Pancreas (tissue), 10 donors: ENCODE results near the gene TAS1R2. TPM values are rescaled to one million over a fixed set of nuclear protein-coding genes. Genes with fewer than 3 reads are reported as not detected.

ENCODE experiments used
- ATAC-seq, 4 donors: fragments of 200-7000 bp; cut with Tn5 transposase; one replicate each; pipeline versions ENCODE4 v1.8.0 to v1.9.1; 2020; ENCODE audit warnings: mild to moderate bottlenecking in 4 of 4, moderate library complexity in 4 of 4
- DNase-seq, 6 donors: peaks; one replicate each; pipeline ENCODE4 v3.0.0-alpha.2; 2020
- FAIRE-seq: peaks from 2 replicates; lab custom pipeline; 2012; peaks lifted over from hg19 to GRCh38; lab: Jason Lieb, UNC
- H3K27ac ChIP-seq, 4 donors: fragments of 200-600 bp; sonication (generic); 1 replicate in 3 of 4; 2 replicates in 1 of 4; pipeline versions ENCODE4 v1.5.0 to v1.8.0; 2020
- H3K27me3 ChIP-seq, 4 donors: fragments of 200-600 bp; one replicate each; pipeline ENCODE4 v1.8.0; 2021
- H3K36me3 ChIP-seq, 3 donors: fragments of 200-600 bp; sonication (generic) in 1 of 3; one replicate each; pipeline versions ENCODE4 v1.5.0 to v1.8.0; 2020 to 2021
- H3K4me1 ChIP-seq, 3 donors: fragments of 200-600 bp; one replicate each; pipeline ENCODE4 v1.8.0; 2021
- H3K4me3 ChIP-seq, 4 donors: fragments of 200-600 bp; sonication (generic) in 2 of 4; one replicate each; pipeline versions ENCODE4 v1.5.0 to v1.8.0; 2020 to 2021
- H3K9me3 ChIP-seq, 4 donors: fragments of 200-600 bp; one replicate each; pipeline ENCODE4 v1.8.0; 2021
- WGBS, 2 donors: extraction: QIAGEN DNeasy Blood & Tissue Kit; methylation state at CpG; one replicate each; pipeline ENCODE4 v1.1.7; 2013; 5-methylcytosine and 5-hydroxymethylcytosine counted together
- intact Hi-C, 3 donors: fragments of 100-400 bp; cut with DNase I; formaldehyde crosslinking; loops; one replicate each; pipeline versions ENCODE4 v1.11.1 to v1.14.2; 2022
- polyA plus RNA-seq, 2 donors: library from polyadenylated mRNA; stranded (reverse); fragments of 200-250 nt; gene quantifications; one replicate each; pipeline ENCODE4 v1.2.3, GENCODE V29; 2013
- total RNA-seq, 6 donors: library from RNA; stranded (reverse); fragmentation: NEBNext Ultra II Directional in 4 of 6; extraction: Animal tissue kit (Norgen Biotek cat#: 25700) in 4 of 6; gene quantifications; one replicate each; pipeline versions ENCODE4 v1.2.1 to v1.2.4, GENCODE V29; 2021 to 2023
- TF ChIP-seq, protein P1 (sequence below), 4 donors: fragments of 200-600 bp; sonication (generic) in 3 of 4; IDR thresholded peaks; one replicate each; pipeline versions ENCODE4 v1.5.0 to v1.8.0; 2021; ENCODE audit warnings: antibody characterized with exemption in 4 of 4
- donor health status: healthy with polysubstance abuse.
- donor health status: DM: no; HTN: no; CAD: no; lungs with moderate emphysema.
- donor health status: DM: no; HTN: no; CAD: no.
- donor health status: control.
- donor health status: control.
- donor health status: Bipolar disorder and iron deficiency.
- donor health status: DM: yes; HTN: yes; CAD: no.
- donor health status: DM: no; HTN: no; CAD: no.
- donor health status: DM: no; HTN: no; CAD: no.
- donor health status: DM: yes; HTN: yes; CAD: no.

TAS1R2 gene
- total and polyA plus RNA-seq, 8 donors: not detected

DNA sequence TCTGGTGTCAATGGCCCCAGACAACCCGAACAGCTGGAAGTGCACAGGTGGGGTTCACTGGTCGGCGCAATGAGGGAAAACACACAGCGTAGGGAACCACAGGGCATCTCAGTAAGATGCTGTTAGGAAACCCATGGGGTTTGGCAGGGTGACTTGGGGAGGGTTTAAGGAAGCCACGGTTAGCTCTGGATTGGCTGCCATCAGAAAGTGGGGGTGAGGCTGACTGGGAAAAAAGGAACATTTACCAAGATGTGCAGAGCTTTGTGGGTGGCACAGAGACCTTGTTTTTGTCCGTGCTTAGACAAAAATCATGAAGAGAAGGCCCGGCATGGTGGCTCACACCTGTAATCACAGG lies 31.9 kb upstream of the TAS1R2 start:
- DNase-seq (no peak), FAIRE-seq (no peak), ATAC-seq (no peak)
- no peak overlapping the region for H3K27ac ChIP-seq
- 89 to 92% methylated on average over 7 of the region's 7 CpGs for WGBS, 2 donors
- H3K4me3 ChIP-seq: no peak overlapping the region
- H3K36me3 ChIP-seq: no peaks in the 10 kb centered on the region
- no peaks in the 10 kb centered on the region for H3K27me3 ChIP-seq
- no peaks in the 10 kb centered on the region for H3K4me1 ChIP-seq
- H3K9me3 ChIP-seq: no peaks in the 10 kb centered on the region
- TF ChIP-seq, protein P1, sequence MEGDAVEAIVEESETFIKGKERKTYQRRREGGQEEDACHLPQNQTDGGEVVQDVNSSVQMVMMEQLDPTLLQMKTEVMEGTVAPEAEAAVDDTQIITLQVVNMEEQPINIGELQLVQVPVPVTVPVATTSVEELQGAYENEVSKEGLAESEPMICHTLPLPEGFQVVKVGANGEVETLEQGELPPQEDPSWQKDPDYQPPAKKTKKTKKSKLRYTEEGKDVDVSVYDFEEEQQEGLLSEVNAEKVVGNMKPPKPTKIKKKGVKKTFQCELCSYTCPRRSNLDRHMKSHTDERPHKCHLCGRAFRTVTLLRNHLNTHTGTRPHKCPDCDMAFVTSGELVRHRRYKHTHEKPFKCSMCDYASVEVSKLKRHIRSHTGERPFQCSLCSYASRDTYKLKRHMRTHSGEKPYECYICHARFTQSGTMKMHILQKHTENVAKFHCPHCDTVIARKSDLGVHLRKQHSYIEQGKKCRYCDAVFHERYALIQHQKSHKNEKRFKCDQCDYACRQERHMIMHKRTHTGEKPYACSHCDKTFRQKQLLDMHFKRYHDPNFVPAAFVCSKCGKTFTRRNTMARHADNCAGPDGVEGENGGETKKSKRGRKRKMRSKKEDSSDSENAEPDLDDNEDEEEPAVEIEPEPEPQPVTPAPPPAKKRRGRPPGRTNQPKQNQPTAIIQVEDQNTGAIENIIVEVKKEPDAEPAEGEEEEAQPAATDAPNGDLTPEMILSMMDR (IDR thresholded peaks at IDR 0.05): no peak
- intact Hi-C loops: no loop called here

DNA sequence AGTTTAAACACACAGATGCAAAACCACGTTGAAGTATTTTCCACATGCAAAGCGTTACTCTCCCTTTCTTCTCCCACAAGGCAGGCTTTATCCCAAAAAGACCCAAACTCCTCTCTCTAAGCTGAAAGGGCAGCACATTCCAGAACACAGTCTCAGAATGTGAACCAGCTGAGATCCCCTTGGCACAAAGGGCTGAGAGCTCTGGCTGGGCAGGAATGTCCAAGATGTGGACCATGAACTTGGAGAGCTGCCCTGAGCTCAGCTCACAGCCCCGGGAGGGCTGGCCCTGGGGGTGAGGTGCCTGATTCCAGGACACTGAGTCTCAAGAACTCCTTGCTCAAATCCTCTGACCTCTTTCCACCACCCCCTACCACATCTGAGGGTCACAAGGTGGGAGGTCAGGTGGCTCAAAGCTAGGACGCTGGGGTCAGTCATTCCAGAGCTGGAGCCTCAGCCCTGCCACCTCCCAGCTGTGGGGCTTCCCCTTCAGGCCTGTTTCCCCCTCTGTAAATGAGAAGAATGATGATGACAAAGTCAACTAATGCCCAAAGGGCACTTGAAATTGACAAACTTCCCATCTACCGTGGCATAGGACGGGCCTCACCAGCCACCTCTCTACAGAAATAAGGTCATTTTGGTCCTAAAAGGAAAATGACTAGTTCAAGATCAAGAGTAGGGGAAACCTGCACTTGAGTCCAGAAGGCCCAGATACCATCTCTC lies 31.4 kb upstream of the TAS1R2 start:
- Histone ChIP-seq H3K4me3 (no peak overlapping the region), H3K27ac (no peak overlapping the region), H3K36me3 (no peaks in the 10 kb centered on the region), H3K9me3 (no peaks in the 10 kb centered on the region), H3K27me3 (no peaks in the 10 kb centered on the region), H3K4me1 (no peaks in the 10 kb centered on the region)
- TF ChIP-seq, protein P1 (IDR thresholded peaks at IDR 0.05): no peak
- ATAC-seq (peak in 2 of 4 donors; percentile 36 to 53), FAIRE-seq (no peak), DNase-seq (no peak)
- intact Hi-C loops: no loop called here
- whole genome bisulfite sequencing, 2 donors: 57 to 64% methylated on average over 6 of the region's 6 CpGs

DNA sequence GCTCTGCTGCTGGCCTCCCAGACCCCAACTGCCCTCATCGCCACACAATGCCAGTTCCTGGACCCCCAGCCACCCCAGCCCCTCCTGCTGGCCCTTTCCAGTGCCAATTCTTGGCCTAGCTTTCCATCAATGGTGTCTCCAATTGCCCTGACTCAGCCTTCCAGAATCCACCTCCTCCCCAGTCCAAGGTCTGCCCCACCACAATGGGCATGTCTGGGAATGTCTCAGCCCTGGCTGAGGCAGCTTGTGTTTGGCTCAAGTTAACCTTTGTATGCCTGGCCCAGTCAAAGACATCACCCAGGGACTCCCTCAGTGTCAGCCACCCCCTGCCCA lies 26.5 kb upstream of the TAS1R2 start:
- H3K9me3 ChIP-seq: no peaks in the 10 kb centered on the region
- ATAC-seq: no peak
- H3K4me1 ChIP-seq: no peaks in the 10 kb centered on the region
- H3K36me3 ChIP-seq: no peaks in the 10 kb centered on the region
- intact Hi-C loops: no loop called here
- DNase-seq: no peak
- H3K4me3 ChIP-seq: no peak overlapping the region
- FAIRE-seq: no peak
- H3K27ac ChIP-seq: no peak overlapping the region
- H3K27me3 ChIP-seq: no peaks in the 10 kb centered on the region
- 87 to 92% methylated on average over 1 of the region's 1 CpG for WGBS, 2 donors
- TF ChIP-seq, protein P1 (IDR thresholded peaks at IDR 0.05): no peak

DNA sequence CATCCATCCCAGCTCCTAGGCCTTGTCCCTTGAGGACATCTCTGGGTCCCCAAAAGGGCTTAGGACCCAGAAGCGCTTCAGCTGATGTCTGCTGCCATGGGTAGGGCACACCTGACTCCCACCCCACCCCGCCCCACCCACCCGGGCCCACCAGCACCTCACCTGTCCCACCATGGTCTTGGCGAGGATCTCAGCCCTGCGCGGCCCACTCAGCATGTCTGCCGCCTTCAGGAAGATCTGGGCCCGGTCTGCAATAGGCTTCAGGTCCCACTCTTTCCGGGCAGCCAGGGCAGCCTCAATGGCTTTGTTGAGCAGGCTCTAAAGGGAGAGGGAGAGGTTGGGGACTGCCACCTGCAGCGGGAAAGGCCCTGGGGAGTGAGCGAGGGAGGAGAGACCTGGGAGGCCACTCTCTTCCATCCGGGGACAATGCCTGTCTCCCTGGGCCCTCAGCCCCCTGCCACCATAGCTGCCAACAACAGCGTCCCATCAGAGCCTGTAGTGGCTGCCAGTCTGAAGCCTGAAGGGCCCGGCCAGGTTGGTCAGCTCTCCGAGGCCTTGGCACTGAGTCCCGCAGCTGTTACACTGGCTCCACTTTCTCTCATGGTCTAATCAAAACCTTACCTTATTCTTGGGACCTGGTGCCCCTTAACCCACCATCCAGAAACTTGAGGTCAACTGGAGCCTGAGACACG lies 26.0 kb upstream of the TAS1R2 start:
- no peak for ATAC-seq
- no peak overlapping the region for H3K4me3 ChIP-seq
- no peak overlapping the region for H3K27ac ChIP-seq
- H3K4me1 ChIP-seq: no peaks in the 10 kb centered on the region
- H3K9me3 ChIP-seq: no peaks in the 10 kb centered on the region
- FAIRE-seq: no peak
- TF ChIP-seq, protein P1 (IDR thresholded peaks at IDR 0.05): no peak
- intact Hi-C loops: no loop called here
- DNase-seq: peak in 1 of 6 donors; percentile 38
- WGBS, 2 donors: 78 to 85% methylated on average over 17 of the region's 17 CpGs
- H3K27me3 ChIP-seq: no peaks in the 10 kb centered on the region
- H3K36me3 ChIP-seq: no peaks in the 10 kb centered on the region

DNA sequence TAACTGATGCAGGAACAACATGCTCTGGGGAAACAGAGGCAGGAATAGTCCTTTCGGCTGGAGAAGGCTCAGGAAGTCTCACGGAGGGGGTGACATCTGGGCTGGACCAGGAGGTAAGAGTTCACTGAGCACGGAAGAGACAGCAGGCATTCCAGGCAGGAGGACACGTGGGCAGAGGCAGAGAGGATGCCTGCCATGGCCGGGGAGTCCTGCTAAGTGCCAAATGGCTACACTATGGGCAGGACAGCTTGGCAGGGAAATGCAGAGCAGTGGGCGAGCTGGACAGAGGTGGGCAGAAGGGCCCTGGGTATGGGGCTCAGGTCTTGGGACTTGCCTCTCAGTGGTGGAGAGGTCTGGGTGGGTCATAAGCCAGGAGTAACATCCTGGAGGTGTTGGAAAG lies 25.3 kb upstream of the TAS1R2 start:
- no peaks in the 10 kb centered on the region for H3K36me3 ChIP-seq
- H3K4me3 ChIP-seq: no peak overlapping the region
- FAIRE-seq (no peak), ATAC-seq (no peak), DNase-seq (peak in 1 of 6 donors; percentile 53)
- no peak overlapping the region for H3K27ac ChIP-seq
- TF ChIP-seq, protein P1 (IDR thresholded peaks at IDR 0.05): no peak
- no peaks in the 10 kb centered on the region for H3K9me3 ChIP-seq
- intact Hi-C loops: no loop called here
- 75 to 76% methylated on average over 6 of the region's 6 CpGs for WGBS, 2 donors
- no peaks in the 10 kb centered on the region for H3K4me1 ChIP-seq
- H3K27me3 ChIP-seq: no peaks in the 10 kb centered on the region
